Epithelial cell of proximal tubule (primary cell): ENCODE results near the gene ALDH4A1. TPM values are rescaled to one million over a fixed set of nuclear protein-coding genes. Genes with fewer than 3 reads are reported as not detected.

Experiments used
- DNase-seq: peaks from one replicate; pipeline ENCODE4 v3.0.0-alpha.2; 2011; ENCODE audit warnings: low read depth
- H3K4me3 ChIP-seq: 2 replicates; pipeline ENCODE4 v1.5.1; 2011; ENCODE audit warnings: low read depth, mild to moderate bottlenecking, low read length
- total RNA-seq: library from RNA; depleted of rRNA; stranded (reverse); fragments of >200 nt; gene quantifications from 2 replicates; pipeline ENCODE4 v1.2.3, GENCODE V29; 2015
- TF ChIP-seq, protein P1 (sequence below): conservative IDR thresholded peaks from 2 replicates; pipeline ENCODE4 v1.5.1; 2012; ENCODE audit warnings: low read depth, mild to moderate bottlenecking, low read length

The ALDH4A1 gene
- total RNA-seq, 1 donor from 2014 or later: 15.2 TPM

DNA sequence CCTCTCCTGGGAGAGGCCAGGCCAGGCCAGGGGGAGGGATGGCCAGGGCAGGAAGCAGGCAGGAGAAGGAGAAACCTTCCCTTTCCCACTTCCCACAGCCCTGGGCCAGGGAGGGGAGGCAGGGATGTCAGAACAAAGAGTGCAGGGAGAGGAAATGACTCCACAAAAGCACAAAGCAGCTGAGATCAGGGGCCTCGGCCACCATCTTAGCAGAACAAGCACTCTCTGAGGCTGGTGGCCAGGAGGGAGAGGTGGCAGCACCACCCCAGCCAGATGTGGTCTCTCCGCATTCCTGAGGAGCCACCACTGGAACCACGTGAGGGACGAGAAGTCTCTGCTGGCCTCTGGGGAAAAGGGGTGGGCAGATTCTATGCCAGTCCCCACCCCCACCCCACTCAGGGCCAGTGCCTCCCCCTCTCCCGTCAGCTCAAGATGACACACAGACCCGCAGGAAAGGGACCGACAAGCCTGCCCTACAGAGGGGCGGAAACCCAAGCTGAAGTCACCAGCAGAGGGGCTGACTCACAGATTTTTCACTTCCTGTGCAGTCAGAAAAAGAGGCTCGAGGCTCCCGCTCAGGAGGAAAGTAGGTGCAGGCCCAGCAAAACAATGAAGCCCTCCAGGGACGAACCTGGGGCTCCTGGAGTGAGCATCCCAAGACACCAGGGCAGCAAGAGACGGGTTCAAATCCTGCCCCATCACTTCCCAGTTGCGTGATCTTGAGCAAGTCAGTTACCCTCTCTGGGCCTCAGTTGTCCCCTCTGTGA lies 24.1 kb upstream of the ALDH4A1 start:
- TF ChIP-seq, protein P1, sequence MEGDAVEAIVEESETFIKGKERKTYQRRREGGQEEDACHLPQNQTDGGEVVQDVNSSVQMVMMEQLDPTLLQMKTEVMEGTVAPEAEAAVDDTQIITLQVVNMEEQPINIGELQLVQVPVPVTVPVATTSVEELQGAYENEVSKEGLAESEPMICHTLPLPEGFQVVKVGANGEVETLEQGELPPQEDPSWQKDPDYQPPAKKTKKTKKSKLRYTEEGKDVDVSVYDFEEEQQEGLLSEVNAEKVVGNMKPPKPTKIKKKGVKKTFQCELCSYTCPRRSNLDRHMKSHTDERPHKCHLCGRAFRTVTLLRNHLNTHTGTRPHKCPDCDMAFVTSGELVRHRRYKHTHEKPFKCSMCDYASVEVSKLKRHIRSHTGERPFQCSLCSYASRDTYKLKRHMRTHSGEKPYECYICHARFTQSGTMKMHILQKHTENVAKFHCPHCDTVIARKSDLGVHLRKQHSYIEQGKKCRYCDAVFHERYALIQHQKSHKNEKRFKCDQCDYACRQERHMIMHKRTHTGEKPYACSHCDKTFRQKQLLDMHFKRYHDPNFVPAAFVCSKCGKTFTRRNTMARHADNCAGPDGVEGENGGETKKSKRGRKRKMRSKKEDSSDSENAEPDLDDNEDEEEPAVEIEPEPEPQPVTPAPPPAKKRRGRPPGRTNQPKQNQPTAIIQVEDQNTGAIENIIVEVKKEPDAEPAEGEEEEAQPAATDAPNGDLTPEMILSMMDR: no peak
- no peak for DNase-seq
- peak overlapping the region; percentile 28 for H3K4me3 ChIP-seq

DNA sequence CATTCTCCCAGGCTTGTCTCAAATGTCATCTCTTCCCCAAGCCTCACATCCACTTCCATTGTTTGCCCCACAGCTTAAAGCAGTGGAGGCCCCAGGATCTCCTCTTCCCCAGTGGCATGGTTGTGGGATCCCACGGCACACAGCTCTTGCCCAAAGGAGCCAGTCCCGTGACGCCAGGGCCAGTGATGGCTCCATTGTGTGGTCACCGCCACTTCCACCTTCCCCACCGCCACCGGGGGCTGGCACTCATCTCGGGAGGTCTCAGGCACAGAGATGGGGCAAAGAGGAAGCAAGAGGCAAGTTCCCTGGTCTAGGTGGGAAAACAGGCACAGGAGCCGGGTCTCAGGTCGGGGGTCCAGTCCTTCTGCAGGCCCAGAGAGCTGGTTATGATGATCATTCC lies 22.9 kb upstream of the ALDH4A1 start:
- TF ChIP-seq, protein P1: no peak
- no peak for DNase-seq
- H3K4me3 ChIP-seq: no peak overlapping the region

DNA sequence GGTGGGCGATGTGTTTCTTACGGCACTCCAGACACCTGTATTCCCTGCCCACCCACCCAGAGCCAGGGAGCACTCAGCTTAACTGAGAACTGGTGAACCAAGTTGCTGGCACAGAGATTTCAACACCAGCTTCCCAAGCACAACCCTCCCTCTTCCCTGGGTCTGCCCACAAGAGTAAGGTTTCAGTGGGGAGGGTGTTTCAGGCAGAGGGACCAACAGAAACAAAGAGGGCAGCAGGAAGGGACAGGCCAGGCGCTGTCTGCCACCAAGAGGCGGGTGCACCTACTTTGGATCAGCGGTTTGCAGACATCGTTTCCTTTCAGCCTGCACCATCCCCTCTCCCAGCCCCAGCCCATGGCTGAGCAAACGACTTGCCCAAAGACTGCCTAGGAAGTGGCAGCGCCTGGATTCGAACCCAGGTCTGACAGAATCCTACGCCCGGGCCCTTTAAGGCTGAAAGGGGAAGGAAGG lies 21.9 kb upstream of the ALDH4A1 start:
- H3K4me3 ChIP-seq: no peak overlapping the region
- no peak for DNase-seq

DNA sequence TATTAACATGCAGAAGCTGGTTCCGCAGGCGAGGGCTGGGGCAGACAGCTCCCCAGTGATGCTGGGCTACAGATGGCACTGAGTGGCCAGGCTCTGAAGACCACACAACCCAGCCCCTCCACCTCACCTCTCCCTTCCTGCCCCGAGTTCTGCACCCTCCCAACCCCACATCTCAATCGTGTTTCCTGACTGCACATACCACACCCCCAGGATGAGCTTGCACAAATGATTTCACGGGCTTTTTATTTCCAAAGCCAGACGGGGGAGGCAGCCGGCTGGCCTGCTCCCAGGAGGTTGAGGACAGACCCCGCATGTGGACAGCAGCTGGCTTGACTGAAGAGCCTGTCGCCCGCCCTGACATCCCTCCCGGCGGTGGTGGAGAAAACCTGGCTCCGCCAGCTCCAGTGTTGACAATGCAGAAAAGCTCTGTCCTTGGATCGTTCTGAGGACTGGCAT lies 21.4 kb upstream of the ALDH4A1 start:
- DNase-seq: no peak
- no peak overlapping the region for H3K4me3 ChIP-seq
- TF ChIP-seq, protein P1: no peak

More for the DNA sequence above, 21.9 kb upstream of the ALDH4A1 start:
- TF ChIP-seq, protein P1: no peak

DNA sequence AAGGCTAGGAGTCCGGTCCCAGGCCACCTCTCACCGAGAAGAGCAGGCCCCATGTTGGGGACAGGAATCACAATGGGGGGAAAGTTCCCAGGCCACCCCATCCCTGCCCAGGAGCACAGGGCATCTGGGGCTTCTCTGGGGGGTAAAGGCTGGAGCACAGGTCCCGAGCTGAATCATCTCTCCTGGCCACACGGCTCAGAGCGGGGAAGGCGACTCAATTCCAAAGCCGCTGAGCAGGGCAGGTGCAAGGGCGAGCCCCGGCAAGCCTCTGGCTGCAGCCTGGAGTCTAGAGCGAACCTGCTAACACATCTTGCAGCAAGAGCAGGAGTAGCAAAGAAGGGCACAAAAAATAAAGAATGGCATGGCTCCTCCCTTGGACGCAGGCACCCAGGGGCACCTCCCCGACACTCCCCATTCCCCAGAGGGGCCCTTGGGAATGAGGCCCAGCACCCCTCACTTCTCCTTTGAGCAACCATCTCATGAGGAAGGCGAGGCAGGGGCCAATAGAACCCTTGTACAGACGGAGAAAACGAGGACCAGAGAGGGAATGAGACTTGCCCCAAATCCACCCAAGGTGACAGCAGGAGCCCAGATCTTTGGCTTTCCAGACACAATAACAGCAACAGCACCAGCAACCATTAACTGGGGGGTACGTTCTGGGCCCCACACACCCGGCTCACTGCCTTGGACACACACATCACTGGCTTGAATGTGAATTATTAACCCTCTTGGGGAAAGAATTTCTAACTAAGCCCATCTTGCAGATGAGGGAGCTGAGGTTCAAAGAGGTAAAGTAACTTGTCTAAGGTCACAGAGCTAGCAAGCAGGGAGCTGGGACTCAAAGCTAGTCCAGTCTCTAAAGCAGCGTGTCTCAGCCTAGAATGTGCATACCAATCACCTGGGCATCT lies 20.7 kb upstream of the ALDH4A1 start:
- no peak overlapping the region for H3K4me3 ChIP-seq
- no peak for DNase-seq
- TF ChIP-seq, protein P1: no peak

DNA sequence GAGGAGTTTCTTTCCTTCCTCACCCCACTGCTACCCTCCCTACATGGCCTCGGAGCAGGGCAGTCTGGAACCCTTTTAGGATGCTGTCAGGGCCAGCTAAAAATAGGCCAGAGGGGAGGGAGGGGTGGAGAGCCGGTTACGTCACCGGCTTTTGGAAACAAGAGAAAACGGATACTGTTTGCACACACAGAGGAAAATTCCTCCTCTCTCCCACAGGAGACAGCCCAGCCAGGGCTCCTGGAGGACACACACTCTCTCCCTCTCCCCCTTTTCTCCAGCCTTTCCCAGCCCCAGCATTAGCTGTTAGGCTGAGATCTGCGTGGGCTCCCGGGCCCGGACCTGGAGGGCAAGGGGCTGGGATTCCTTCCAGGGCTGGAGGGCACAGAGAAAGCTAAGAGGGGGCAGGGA lies 20.0 kb upstream of the ALDH4A1 start:
- H3K4me3 ChIP-seq: no peak overlapping the region
- TF ChIP-seq, protein P1: no peak
- DNase-seq: no peak
